HG02885 (cell line): ENCODE data around the gene NRXN3.
"Not testable (repeated sequence)": the region's sequence is repeated elsewhere in the genome, so short reads cannot be mapped to it uniquely, and the experiment has no call there.

Experiments
- ATAC-seq: cut with Tn5 transposase; IDR thresholded peaks from one replicate; pipeline ENCODE4 v1.9.1; 2021; ENCODE audit warnings: mild to moderate bottlenecking; ENCODE audit not compliant: unreplicated experiment, poor library complexity

Gene NRXN3

GRCh38 chr14:78967111-78967809 lies 797.1 kb downstream of the NRXN3 start:
- ATAC-seq, result no peak

DNA sequence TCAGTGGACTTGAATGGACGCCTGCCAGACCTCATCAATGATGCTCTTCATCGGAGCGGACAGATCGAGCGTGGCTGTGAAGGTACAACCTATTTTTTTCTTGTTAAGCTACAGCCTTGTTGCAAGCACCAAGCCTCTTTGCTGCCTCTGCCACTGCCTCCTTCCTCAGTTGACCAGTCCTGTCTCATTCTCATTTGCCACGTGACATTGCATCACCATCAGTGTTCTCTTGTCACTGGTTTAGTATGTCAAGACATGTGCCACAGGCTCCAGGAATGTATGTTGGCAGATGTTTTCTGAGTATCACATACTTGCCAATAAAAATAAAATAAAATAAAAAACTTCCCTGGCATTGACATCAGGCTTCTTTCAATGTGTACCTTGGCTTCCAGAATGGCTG lies 798.1 kb downstream of the NRXN3 start:
- ATAC-seq, result no peak

- no peak for ATAC-seq
These were observed 800.5 kb downstream of the NRXN3 start for GRCh38 chr14:78970677-78971076.

DNA sequence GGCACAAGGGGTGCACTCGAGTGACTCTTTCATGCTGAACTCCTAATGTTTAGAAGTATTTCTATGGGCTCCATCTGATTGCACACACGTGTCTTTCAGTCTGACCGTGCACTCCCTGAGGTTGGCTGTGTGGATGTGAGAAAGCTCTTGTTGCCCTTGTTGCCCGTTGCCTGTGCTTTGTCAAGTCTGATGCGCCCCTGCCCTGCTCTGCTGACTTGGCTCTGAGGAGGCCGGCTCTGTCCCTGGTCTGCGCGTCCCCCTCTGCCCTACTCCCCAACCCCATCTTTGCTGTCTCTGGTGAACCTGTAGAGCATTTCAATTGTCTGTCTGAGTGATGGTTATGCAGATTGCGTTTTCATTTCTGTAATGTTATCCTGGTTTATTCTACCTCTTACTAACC lies 802.3 kb downstream of the NRXN3 start:
- no peak for ATAC-seq

DNA sequence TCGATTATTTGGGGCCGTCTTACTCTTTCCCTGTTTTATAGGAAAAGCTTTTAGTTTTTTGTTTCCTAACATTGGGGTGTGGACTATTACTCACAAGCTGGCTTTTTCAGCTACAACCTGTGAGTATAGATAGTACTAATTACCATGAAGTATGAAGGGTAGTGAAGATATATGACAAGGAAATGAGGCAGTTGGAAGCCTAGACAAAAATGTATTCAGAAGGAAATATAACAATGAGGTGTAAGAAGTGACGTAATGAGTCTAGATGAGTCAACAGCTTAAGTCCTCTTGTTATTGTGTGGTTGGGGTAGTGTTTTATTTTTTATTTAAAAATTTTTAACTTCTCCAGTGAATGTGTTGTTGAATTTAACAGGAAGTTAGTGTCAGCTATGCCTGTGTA lies 804.5 kb downstream of the NRXN3 start:
- no peak for ATAC-seq

- no peak for ATAC-seq
These were observed 805.6 kb downstream of the NRXN3 start for GRCh38 chr14:78975734-78976133.

DNA sequence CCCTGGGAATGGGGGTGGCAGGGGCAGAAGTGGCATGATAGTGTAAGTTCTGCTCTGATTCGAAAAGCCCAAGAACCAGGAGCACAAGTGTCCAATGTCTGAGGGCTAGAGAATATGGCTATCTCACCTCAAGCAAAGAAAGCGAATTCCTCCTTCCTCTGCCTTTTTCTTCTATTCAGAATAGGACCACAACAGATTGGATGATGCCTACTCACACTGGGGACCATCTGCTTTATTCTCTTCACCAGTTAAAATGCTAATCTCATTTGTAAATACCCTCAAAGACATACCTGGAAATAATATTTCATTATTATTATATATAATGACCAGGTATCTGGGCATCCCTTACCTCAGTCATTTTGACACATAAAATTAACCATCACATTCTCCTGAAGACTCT lies 808.7 kb downstream of the NRXN3 start:
- ATAC-seq, result no peak

- ATAC-seq, result no peak
These were observed 812.4 kb downstream of the NRXN3 start for GRCh38 chr14:78982551-78982950.

DNA sequence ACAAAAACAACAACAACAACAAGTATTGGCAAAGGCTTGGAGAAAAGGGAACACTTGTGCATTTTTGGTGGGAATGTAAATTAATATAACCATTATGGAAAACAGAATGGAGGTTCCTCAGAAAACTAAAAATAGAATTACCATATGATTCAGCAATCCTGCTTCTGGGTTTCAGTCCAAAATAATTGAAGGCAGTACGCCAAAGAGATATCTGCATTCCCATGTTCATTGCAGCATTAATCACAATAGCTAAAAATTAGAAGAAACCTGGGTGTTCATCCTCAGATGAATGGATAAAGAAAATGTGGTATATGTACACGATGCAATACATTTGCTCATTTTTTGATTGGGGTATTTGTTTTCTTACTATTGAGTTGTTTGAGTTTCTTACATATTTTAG lies 813.0 kb downstream of the NRXN3 start:
- no peak for ATAC-seq

GRCh38 chr14:78985668-78986381 lies 815.7 kb downstream of the NRXN3 start:
- ATAC-seq, result no peak

- ATAC-seq, result no peak
These were observed 816.8 kb downstream of the NRXN3 start for GRCh38 chr14:78986989-78987388.

- no peak for ATAC-seq
These were observed 819.0 kb downstream of the NRXN3 start for GRCh38 chr14:78989221-78989620.

GRCh38 chr14:78992867-78993266 lies 822.7 kb downstream of the NRXN3 start:
- ATAC-seq, result no peak

- no peak for ATAC-seq
These were observed 827.6 kb downstream of the NRXN3 start for GRCh38 chr14:78997811-78998210.

GRCh38 chr14:79009286-79009685 lies 839.1 kb downstream of the NRXN3 start:
- no peak for ATAC-seq

DNA sequence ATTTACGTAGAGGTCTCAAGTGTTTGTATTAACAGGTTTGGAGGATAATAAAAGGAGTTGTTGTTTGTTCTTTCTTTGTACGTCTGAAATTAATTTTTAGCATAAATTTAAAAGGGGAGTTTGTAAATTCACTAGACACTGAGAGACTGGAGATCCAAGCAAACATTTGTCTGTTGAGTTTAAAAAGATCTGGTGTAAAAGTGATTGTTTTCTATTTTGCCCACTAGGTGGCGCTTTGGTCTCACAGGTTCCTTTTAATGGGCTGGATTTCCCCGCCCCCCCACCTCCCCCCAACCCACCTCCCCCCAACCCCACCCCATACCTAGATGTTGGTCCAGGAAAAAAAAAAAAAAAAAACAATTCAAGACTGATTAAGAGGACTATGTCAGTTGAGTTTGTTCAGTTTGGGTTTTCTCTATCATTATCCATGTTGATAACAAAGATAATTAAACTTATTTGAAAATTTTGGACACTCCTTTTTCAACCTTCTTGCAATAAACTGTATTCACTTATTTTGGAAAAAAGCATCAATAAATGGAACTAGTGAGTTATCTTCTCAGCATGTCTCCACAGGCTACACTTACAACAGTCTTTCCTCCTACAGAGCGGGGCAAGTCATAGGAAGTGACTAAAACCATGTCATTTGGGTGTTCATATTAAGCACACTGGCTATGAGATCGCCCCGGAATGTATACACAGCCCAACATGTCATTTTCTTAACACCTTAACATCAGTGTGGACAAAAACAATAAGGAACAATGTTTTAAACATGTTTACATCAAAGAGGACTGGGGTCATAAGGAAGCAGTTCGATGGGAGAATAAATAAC lies 841.1 kb downstream of the NRXN3 start:
- ATAC-seq, result no peak

DNA sequence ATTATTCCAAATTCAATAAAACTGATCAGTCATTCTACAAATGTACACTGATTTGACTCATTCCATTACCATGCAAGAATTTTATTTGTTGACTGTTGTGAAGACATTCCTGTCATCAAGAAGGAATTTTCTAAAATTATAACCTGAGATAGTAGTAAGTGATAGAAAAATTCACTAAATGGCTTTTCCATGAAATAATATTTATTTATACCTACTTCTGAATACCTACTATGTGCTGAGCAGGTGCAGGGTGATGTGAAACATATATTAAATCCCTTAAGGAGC lies 841.7 kb downstream of the NRXN3 start:
- ATAC-seq, result no peak

GRCh38 chr14:79016828-79017505 lies 846.8 kb downstream of the NRXN3 start:
- no peak for ATAC-seq

DNA sequence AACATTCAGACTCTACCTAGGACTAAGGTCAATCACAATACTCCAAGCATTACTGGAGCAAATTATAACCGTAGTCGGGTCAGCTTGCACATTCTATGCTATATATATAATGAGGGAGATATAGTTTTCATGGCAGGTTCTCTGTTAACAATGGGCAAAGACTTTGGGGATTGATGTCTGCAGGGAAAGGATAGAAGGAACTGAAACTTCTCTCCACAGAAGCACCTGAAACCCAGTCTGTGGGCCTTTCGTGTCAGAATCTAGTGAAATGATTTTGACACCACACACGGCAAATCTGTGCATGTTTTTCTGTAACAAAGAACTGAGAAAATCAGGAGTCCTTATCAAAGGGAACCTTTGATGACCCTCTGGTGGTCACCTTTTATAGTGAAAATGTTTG lies 847.4 kb downstream of the NRXN3 start:
- ATAC-seq, result no peak

GRCh38 chr14:79018836-79019235 lies 848.7 kb downstream of the NRXN3 start:
- ATAC-seq, result no peak

DNA sequence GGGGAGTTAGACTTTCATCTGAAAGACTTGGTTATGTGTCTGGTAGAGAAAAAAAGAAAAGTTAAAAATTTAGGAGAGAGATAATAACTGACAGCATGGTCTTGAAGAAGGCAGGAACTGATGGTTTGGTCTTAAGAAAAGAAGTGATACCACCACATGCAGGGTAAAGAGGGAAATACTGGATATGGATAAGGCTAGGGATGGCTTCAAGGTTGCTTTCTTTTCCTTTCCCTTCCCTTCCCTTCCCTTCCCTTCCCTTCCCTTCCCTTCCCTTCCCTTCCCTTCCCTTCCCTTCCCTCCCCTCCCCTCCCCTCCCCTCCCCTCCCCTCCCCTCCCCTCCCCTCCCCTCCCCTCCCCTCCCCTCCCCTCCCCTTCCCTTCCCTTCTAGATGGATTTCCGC lies 849.7 kb downstream of the NRXN3 start:
- not testable (repeated sequence) for ATAC-seq
